ENCODE measurements around the gene PLCXD3. TPM values are rescaled to one million over a fixed set of nuclear protein-coding genes. Genes with fewer than 3 reads are reported as not detected.

PLCXD3 gene
- total and polyA plus RNA-seq, 2 of the 8 experiments (the other 6 are each of a cell fraction or from before 2014, with no cell fraction given): 0.03 to 0.07 TPM

DNA sequence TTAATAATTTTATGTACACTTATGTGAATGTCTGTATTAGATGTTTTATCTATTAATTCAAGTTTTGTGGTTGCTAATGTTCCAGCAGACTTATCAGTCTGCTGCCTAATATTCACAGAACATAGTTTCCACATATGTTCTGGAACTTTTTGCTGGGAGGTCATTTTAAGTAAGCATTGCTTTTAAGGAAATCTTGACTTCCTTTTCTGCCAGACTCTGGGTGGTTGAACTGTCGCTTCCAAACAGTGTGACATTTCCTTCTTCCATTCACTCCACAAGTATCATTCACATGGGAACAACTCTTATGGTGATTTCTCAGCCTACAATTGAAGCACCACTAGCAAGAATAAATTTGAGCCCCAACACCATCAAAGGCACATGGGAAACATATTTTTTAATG is 82.9 kb downstream of the PLCXD3 start:
- Histone ChIP-seq H2BK15ac (ENCODE audit: low read length) (no peak overlapping the region), H2AK5ac (ENCODE audit: low read depth, low read length) (no peak overlapping the region), H3K79me2 (ENCODE audit: control insufficient read depth in 1 of 2, insufficient read depth in 2 of 2, low read length in 2 of 2) (no peaks in the 10 kb centered on the region), H3K27me3 (replicated peaks in 1 of 4; ENCODE audit: control insufficient read depth in 3 of 4, extremely low read depth in 1 of 4, insufficient read depth in 3 of 4, low read length in 3 of 4) (no peaks in the 10 kb centered on the region), H2BK12ac (ENCODE audit: low read depth, low read length) (no peak overlapping the region), H3K9me3 (ENCODE audit: insufficient read depth in 2 of 2, low read depth in 1 of 2, low read length in 1 of 2) (no peaks in the 10 kb centered on the region), H3K4me2 (ENCODE audit: insufficient read depth in 1 of 2, low read depth in 2 of 2, low read length in 2 of 2) (no peak overlapping the region), H4K5ac (ENCODE audit: insufficient read length, low read depth, low read length) (no peak overlapping the region), H4K91ac (replicated peaks; ENCODE audit: insufficient read length, low read length) (no peak overlapping the region), H3K36me3 (ENCODE audit: control insufficient read depth in 2 of 4, insufficient read depth in 4 of 4, low read length in 3 of 4) (no peaks in the 10 kb centered on the region), H3K9ac (replicated peaks in 1 of 4; ENCODE audit: extremely low read depth in 1 of 4, low read depth in 3 of 4, low read length in 3 of 4) (no peak overlapping the region), H3K23me2 (ENCODE audit: low read depth, low read length) (no peaks in the 10 kb centered on the region), H3K4ac (replicated peaks; ENCODE audit: insufficient read length, low read depth, low read length) (no peak overlapping the region), H3K14ac (ENCODE audit: insufficient read length) (no peak overlapping the region), H4K20me1 (replicated peaks in 1 of 2; ENCODE audit: control insufficient read depth in 1 of 2, insufficient read depth in 2 of 2, low read length in 2 of 2) (no peaks in the 10 kb centered on the region), H2BK5ac (ENCODE audit: low read depth, low read length) (no peak overlapping the region), H3K18ac (ENCODE audit: extremely low read depth, low read length) (no peak overlapping the region), H3K4me3 (ENCODE audit: extremely low read depth in 1 of 4, insufficient read depth in 2 of 4, low read depth in 3 of 4, low read length in 4 of 4) (no peak overlapping the region), H2BK20ac (ENCODE audit: low read length) (no peak overlapping the region), H2BK120ac (replicated peaks; ENCODE audit: low read depth, low read length) (no peak overlapping the region), H3K4me1 (replicated peaks in 1 of 4; ENCODE audit: control insufficient read depth in 3 of 4, insufficient read depth in 4 of 4, low read length in 3 of 4) (peaks cover 0 to 3% (median 0%) of the 10 kb centered on the region in 4 experiments; a peak in 1 of 7 replicates), H3K56ac (replicated peaks; ENCODE audit: insufficient read length, low read depth, low read length) (no peak overlapping the region), H3K23ac (ENCODE audit: insufficient read length) (no peak overlapping the region), H3K79me1 (ENCODE audit: low read depth, low read length) (no peaks in the 10 kb centered on the region), H3K27ac (ENCODE audit: low read depth, low read length) (no peak overlapping the region), H2AFZ (ENCODE audit: low read length) (no peak overlapping the region), H4K8ac (ENCODE audit: extremely low read depth, insufficient read depth, low read length) (no peak overlapping the region)
- DNase-seq (ENCODE audit: low read depth in 1 of 2, low spot score in 2 of 2): no peak
- 76% methylated on average over 1 of the region's 1 CpG; no CpG with 5 or more reads in 1 of the 2 experiments for WGBS, 2 experiments (ENCODE audit: extremely low coverage in 1 of 2, insufficient coverage in 1 of 2, insufficient read length in 1 of 2, insufficient replicate concordance in 2 of 2, low coverage in 1 of 2, low lambda C conversion rate in 2 of 2, missing lambda C conversion rate in 1 of 2)
- POLR2A ChIA-PET (ENCODE audit: partially characterized antibody): no interaction called here
- FAIRE-seq: no peak
- CTCF ChIA-PET (ENCODE audit: partially characterized antibody): no interaction called here
- TF ChIP-seq FOSL1 (IDR thresholded peaks at IDR 0.05; ENCODE audit: insufficient read depth, low read depth, low read length): no peak
- TF ChIP-seq YY1 (IDR thresholded peaks at IDR 0.05; ENCODE audit: low read depth, low read length): no peak
- no peak for TF ChIP-seq RFX5 (IDR thresholded peaks at IDR 0.05; ENCODE audit: borderline replicate concordance, low read depth, low read length)
- no peak for TF ChIP-seq BACH1 (IDR thresholded peaks at IDR 0.05; ENCODE audit: low read length)
